Measurements from ENCODE around the gene PSMB3. TPM values are rescaled to one million over a fixed set of nuclear protein-coding genes. Genes with fewer than 3 reads are reported as not detected.

PSMB3 gene
- total RNA-seq, 1 experiment from 2014 or later, result 273 TPM

DNA sequence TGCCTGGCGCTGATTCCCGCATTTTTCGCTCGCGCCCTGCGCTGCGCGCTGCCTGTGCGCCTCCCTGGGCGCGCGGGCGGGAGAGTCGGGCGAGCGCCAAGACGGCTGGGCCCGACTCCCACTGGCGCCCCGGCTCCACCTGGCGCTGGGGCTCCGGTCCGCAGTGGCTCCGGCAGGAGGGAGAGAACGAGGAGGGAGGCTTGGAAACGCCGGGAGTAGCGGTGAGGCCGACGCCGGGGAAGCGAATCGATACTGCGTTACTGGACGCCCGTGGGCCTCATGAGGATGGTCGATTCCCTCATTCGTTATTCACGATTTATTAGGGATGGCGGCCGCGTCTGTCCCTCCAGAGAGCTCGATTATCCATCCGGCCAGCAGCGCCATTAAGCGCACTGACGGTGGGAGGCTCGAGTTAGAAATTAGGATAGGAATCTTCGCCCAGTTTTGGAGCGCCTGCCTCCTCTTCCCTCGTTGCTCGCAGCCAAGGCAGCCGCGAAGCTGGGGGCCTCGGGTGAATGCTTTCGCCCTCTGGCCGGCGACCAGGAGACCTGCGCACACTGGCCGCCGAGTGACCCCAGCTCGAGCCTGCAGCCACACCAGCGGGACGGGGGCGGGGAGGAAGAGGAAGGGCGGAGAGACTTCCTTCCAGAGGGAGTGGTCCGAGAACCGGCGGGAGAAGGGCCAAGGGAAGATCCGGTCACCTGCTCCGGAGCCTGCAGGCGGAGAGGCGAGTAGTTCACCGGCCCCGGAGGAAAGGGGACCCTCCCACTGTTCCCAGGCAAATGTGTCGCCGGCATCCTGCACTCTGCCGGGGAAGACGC is 3.1 kb upstream of the PSMB3 start:
- H3K4me1 Mint-ChIP-seq, result peaks cover 37% of the 10 kb centered on the region
- CTCF ChIA-PET, result interaction anchor here (0.6 to 4.4 kb wide), 6 partner anchors 12 to 221 kb away, joined by 3 to 45 read pairs (median 4); no protein-coding TSS in a partner anchor
- POLR2A ChIA-PET, result interaction anchor here (0.6 to 1.6 kb wide), 3 partner anchors 29 to 424 kb away, joined by 3 to 6 read pairs (median 4); partner anchors contain the start of gene MLLT6
- peaks cover 8% of the 10 kb centered on the region for H3K36me3 Mint-ChIP-seq
- ATAC-seq (peak; percentile 10), DNase-seq (ENCODE audit: low spot score) (peak; percentile 80)
- no peaks in the 10 kb centered on the region for H3K9me3 Mint-ChIP-seq
- H3K27me3 Mint-ChIP-seq (ENCODE audit: low read depth), result peaks cover 2% of the 10 kb centered on the region
- peak overlapping the region; percentile 97 for H3K4me3 Mint-ChIP-seq
- H3K27ac Mint-ChIP-seq, result peak overlapping the region; percentile 90
- TF ChIP-seq ZNF121 (CRISPR knock-in tag; IDR thresholded peaks at IDR 0.05), result no peak
- TF ChIP-seq ELF4 (CRISPR knock-in tag; IDR thresholded peaks at IDR 0.05; ENCODE audit: low read depth), result 0 out of 2 replicates have a peak, but pooled peaks have one; percentile 64
- peak; percentile 80 for TF ChIP-seq USF1 (CRISPR knock-in tag; IDR thresholded peaks at IDR 0.05)
- no peak for TF ChIP-seq GRHL2 (CRISPR knock-in tag; IDR thresholded peaks at IDR 0.05; ENCODE audit: insufficient replicate concordance, severe bottlenecking)
- TF ChIP-seq, protein P1, sequence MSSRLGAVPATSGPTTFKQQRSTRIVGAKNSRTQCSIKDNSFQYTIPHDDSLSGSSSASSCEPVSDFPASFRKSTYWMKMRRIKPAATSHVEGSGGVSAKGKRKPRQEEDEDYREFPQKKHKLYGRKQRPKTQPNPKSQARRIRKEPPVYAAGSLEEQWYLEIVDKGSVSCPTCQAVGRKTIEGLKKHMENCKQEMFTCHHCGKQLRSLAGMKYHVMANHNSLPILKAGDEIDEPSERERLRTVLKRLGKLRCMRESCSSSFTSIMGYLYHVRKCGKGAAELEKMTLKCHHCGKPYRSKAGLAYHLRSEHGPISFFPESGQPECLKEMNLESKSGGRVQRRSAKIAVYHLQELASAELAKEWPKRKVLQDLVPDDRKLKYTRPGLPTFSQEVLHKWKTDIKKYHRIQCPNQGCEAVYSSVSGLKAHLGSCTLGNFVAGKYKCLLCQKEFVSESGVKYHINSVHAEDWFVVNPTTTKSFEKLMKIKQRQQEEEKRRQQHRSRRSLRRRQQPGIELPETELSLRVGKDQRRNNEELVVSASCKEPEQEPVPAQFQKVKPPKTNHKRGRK (CRISPR knock-in tag; IDR thresholded peaks at IDR 0.05; ENCODE audit: borderline replicate concordance), result no peak
- no peak for TF ChIP-seq ZNF317 (CRISPR knock-in tag; IDR thresholded peaks at IDR 0.05; ENCODE audit: borderline replicate concordance, low read depth)
- TF ChIP-seq E2F4 (CRISPR knock-in tag; IDR thresholded peaks at IDR 0.05; ENCODE audit: borderline replicate concordance, low read depth), result no peak
- TF ChIP-seq, protein P2, sequence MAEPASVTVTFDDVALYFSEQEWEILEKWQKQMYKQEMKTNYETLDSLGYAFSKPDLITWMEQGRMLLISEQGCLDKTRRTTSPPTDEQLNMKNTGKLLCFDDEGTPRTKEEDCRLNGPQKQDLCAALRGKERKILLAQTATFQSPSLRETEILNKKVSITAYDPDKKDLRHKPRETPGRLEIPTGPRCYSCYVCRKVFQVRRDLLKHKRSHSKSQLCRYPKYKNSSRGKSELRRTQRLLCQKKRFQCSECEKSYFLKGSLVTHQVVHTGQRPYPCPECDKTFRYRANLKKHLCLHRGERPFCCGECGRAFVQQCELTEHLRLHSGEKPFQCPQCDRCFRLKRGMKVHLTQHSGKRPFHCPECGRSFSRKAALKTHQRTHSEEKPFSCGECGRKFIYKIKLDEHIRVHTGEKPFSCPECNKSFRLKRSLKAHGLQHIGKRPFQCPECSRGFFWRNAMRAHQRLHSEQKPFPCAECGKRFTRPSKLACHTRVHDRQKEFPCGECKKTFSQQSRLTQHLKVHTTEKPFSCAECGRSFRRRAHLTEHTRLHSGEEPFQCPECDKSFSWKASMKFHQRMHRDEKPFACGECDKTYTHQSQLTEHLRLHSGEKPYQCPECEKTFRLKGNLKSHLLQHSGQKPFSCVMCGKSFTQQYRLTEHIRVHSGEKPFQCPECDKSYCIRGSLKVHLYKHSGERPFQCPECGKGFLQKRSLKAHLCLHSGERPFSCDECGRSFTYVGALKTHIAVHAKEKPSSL (CRISPR knock-in tag; conservative IDR thresholded peaks at IDR 0.05), result no peak
- TF ChIP-seq ZNF219 (CRISPR knock-in tag; IDR thresholded peaks at IDR 0.05; ENCODE audit: borderline replicate concordance), result no peak
- no peak for TF ChIP-seq ZNF671 (CRISPR knock-in tag; IDR thresholded peaks at IDR 0.05)
- peak; percentile 62; the same call in 1 of the 2 replicates for TF ChIP-seq ARID4B (CRISPR knock-in tag; IDR thresholded peaks at IDR 0.05; ENCODE audit: borderline replicate concordance)
- TF ChIP-seq MXD4 (CRISPR knock-in tag; IDR thresholded peaks at IDR 0.05; ENCODE audit: borderline replicate concordance), result no peak
- TF ChIP-seq, protein P3, sequence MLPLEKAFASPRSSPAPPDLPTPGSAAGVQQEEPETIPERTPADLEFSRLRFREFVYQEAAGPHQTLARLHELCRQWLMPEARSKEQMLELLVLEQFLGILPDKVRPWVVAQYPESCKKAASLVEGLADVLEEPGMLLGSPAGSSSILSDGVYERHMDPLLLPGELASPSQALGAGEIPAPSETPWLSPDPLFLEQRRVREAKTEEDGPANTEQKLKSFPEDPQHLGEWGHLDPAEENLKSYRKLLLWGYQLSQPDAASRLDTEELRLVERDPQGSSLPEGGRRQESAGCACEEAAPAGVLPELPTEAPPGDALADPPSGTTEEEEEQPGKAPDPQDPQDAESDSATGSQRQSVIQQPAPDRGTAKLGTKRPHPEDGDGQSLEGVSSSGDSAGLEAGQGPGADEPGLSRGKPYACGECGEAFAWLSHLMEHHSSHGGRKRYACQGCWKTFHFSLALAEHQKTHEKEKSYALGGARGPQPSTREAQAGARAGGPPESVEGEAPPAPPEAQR (CRISPR knock-in tag; IDR thresholded peaks at IDR 0.05), result no peak
- peak; percentile 79; the same call in 1 of the 2 replicates for TF ChIP-seq ZNF281 (CRISPR knock-in tag; IDR thresholded peaks at IDR 0.05)
- TF ChIP-seq PRDM15 (CRISPR knock-in tag; IDR thresholded peaks at IDR 0.05), result peak; percentile 78
- TF ChIP-seq ZNF263 (CRISPR knock-in tag; IDR thresholded peaks at IDR 0.05; ENCODE audit: low read depth), result no peak

Measured in WTC11 (cell line).